Stimulated activated effector memory CD8-positive, alpha-beta T cell treated with anti-CD3 and anti-CD28 coated beads, Interleukin-12 subunit alpha, Interleukin-12 subunit beta, amount 100 ng/mL, for 72 hours (primary cell): ENCODE results near the gene AAK1.
"Not testable (repeated sequence)": the region's sequence is repeated elsewhere in the genome, so short reads cannot be mapped to it uniquely, and the experiment has no call there.

Experiments
- ATAC-seq: fragments of 150-1000 bp; cut with Tn5 transposase; 2 replicates; pipeline ENCODE4 v1.10.0; 2021
- DNase-seq, 2 donors: peaks; one replicate each; pipeline ENCODE4 v3.0.0; 2021 to 2022; ENCODE audit warnings: low spot score in 2 of 2
- H3K27ac Mint-ChIP-seq: one replicate; pipeline ENCODE4 v1.8.0; 2022; ENCODE audit warnings: mild to moderate bottlenecking, mixed read lengths
- H3K36me3 Mint-ChIP-seq: one replicate; pipeline ENCODE4 v1.8.0; 2022; ENCODE audit warnings: mild to moderate bottlenecking, mixed read lengths
- H3K4me1 Mint-ChIP-seq: one replicate; pipeline ENCODE4 v1.8.0; 2022; ENCODE audit warnings: mixed read lengths
- H3K4me3 Mint-ChIP-seq: one replicate; pipeline ENCODE4 v1.8.0; 2022; ENCODE audit warnings: mild to moderate bottlenecking, mixed read lengths
- H3K9me3 Mint-ChIP-seq: one replicate; pipeline ENCODE4 v1.8.0; 2022; ENCODE audit warnings: mixed read lengths

Gene AAK1

GRCh38 chr2:69566669-69567068 lies 76.9 kb downstream of the AAK1 start:
- Mint-ChIP-seq H3K9me3 (no peaks in the 10 kb centered on the region), H3K4me1 (peaks cover 93% of the 10 kb centered on the region), H3K27ac (peak overlapping the region; percentile 35), H3K36me3 (peaks cover 19% of the 10 kb centered on the region), H3K4me3 (no peak overlapping the region)
- ATAC-seq (peak; percentile 33), DNase-seq (no peak)

GRCh38 chr2:69565431-69565839 lies 78.1 kb downstream of the AAK1 start:
- peak; percentile 57 to 88 for DNase-seq
- Mint-ChIP-seq H3K36me3 (peaks cover 19% of the 10 kb centered on the region), H3K4me3 (no peak overlapping the region), H3K27ac (peak overlapping the region; percentile 73), H3K9me3 (no peaks in the 10 kb centered on the region), H3K4me1 (peaks cover 88% of the 10 kb centered on the region)
- ATAC-seq: peak; percentile 80

- ATAC-seq (no peak), DNase-seq (no peak)
- Mint-ChIP-seq H3K4me1 (peaks cover 88% of the 10 kb centered on the region), H3K36me3 (peaks cover 19% of the 10 kb centered on the region), H3K9me3 (no peaks in the 10 kb centered on the region), H3K4me3 (no peak overlapping the region), H3K27ac (no peak overlapping the region)
These were observed 78.9 kb downstream of the AAK1 start for GRCh38 chr2:69564604-69565003.

GRCh38 chr2:69563021-69563420 lies 80.5 kb downstream of the AAK1 start:
- ATAC-seq: no peak
- no peaks in the 10 kb centered on the region for H3K9me3 Mint-ChIP-seq
- peak overlapping the region; percentile 72 for H3K27ac Mint-ChIP-seq
- no peak overlapping the region for H3K4me3 Mint-ChIP-seq
- H3K36me3 Mint-ChIP-seq: peaks cover 19% of the 10 kb centered on the region
- H3K4me1 Mint-ChIP-seq: peaks cover 84% of the 10 kb centered on the region
- DNase-seq: no peak

- Mint-ChIP-seq H3K9me3 (no peaks in the 10 kb centered on the region), H3K4me3 (no peak overlapping the region), H3K36me3 (peaks cover 29% of the 10 kb centered on the region), H3K4me1 (peaks cover 79% of the 10 kb centered on the region), H3K27ac (no peak overlapping the region)
- DNase-seq: no peak
- no peak for ATAC-seq
These were observed 82.4 kb downstream of the AAK1 start for GRCh38 chr2:69561101-69561500.

GRCh38 chr2:69560147-69560482 lies 83.4 kb downstream of the AAK1 start:
- DNase-seq: no peak
- H3K4me3 Mint-ChIP-seq: no peak overlapping the region
- H3K27ac Mint-ChIP-seq: peak overlapping the region; percentile 16
- peaks cover 76% of the 10 kb centered on the region for H3K4me1 Mint-ChIP-seq
- peak; percentile 34 for ATAC-seq
- no peaks in the 10 kb centered on the region for H3K9me3 Mint-ChIP-seq
- peaks cover 30% of the 10 kb centered on the region for H3K36me3 Mint-ChIP-seq

GRCh38 chr2:69559442-69560146 lies 83.9 kb downstream of the AAK1 start:
- ATAC-seq (peak; percentile 85), DNase-seq (no peak)
- Mint-ChIP-seq H3K4me1 (peaks cover 76% of the 10 kb centered on the region), H3K36me3 (peaks cover 33% of the 10 kb centered on the region), H3K4me3 (no peak overlapping the region), H3K9me3 (no peaks in the 10 kb centered on the region), H3K27ac (peak overlapping the region; percentile 16)

- no peak for DNase-seq
- H3K36me3 Mint-ChIP-seq: peaks cover 46% of the 10 kb centered on the region
- H3K4me1 Mint-ChIP-seq: peaks cover 62% of the 10 kb centered on the region
- H3K9me3 Mint-ChIP-seq: no peaks in the 10 kb centered on the region
- no peak overlapping the region for H3K4me3 Mint-ChIP-seq
- no peak for ATAC-seq
- peak overlapping the region; percentile 15 for H3K27ac Mint-ChIP-seq
These were observed 87.5 kb downstream of the AAK1 start for GRCh38 chr2:69556008-69556407.

- peaks cover 46% of the 10 kb centered on the region for H3K36me3 Mint-ChIP-seq
- DNase-seq (no peak), ATAC-seq (no peak)
These were observed 88.6 kb downstream of the AAK1 start for GRCh38 chr2:69554981-69555380.

GRCh38 chr2:69554568-69554967 lies 89.0 kb downstream of the AAK1 start:
- H3K36me3 Mint-ChIP-seq: peaks cover 46% of the 10 kb centered on the region
- H3K4me1 Mint-ChIP-seq: peaks cover 58% of the 10 kb centered on the region
- DNase-seq: no peak
- no peak overlapping the region for H3K4me3 Mint-ChIP-seq
- no peak for ATAC-seq
- H3K9me3 Mint-ChIP-seq: no peaks in the 10 kb centered on the region
- H3K27ac Mint-ChIP-seq: peak overlapping the region; percentile 13

More at GRCh38 chr2:69554981-69555380, 88.6 kb downstream of the AAK1 start:
- Mint-ChIP-seq H3K4me3 (no peak overlapping the region), H3K27ac (peak overlapping the region; percentile 13), H3K9me3 (no peaks in the 10 kb centered on the region), H3K4me1 (peaks cover 58% of the 10 kb centered on the region)

GRCh38 chr2:69553991-69554390 lies 89.5 kb downstream of the AAK1 start:
- H3K36me3 Mint-ChIP-seq: peaks cover 46% of the 10 kb centered on the region
- DNase-seq (no peak), ATAC-seq (no peak)
- peaks cover 60% of the 10 kb centered on the region for H3K4me1 Mint-ChIP-seq
- H3K9me3 Mint-ChIP-seq: no peaks in the 10 kb centered on the region
- H3K27ac Mint-ChIP-seq: no peak overlapping the region
- no peak overlapping the region for H3K4me3 Mint-ChIP-seq

GRCh38 chr2:69550511-69550910 lies 93.0 kb downstream of the AAK1 start:
- Mint-ChIP-seq H3K36me3 (peaks cover 38% of the 10 kb centered on the region), H3K4me1 (peaks cover 58% of the 10 kb centered on the region)
- DNase-seq, H3K27ac Mint-ChIP-seq, H3K4me3 Mint-ChIP-seq, H3K9me3 Mint-ChIP-seq, ATAC-seq: not testable (repeated sequence)

GRCh38 chr2:69549421-69549820 lies 94.1 kb downstream of the AAK1 start:
- DNase-seq: no peak

GRCh38 chr2:69547984-69548715 lies 95.4 kb downstream of the AAK1 start:
- H3K36me3 Mint-ChIP-seq: peaks cover 37% of the 10 kb centered on the region
- no peaks in the 10 kb centered on the region for H3K9me3 Mint-ChIP-seq
- no peak overlapping the region for H3K27ac Mint-ChIP-seq
- ATAC-seq (no peak), DNase-seq (no peak)
- no peak overlapping the region for H3K4me3 Mint-ChIP-seq
- peaks cover 50% of the 10 kb centered on the region for H3K4me1 Mint-ChIP-seq

More at GRCh38 chr2:69549421-69549820, 94.1 kb downstream of the AAK1 start:
- peaks cover 55% of the 10 kb centered on the region for H3K4me1 Mint-ChIP-seq
- no peak overlapping the region for H3K4me3 Mint-ChIP-seq
- H3K36me3 Mint-ChIP-seq: peaks cover 36% of the 10 kb centered on the region
- no peak for ATAC-seq
- H3K9me3 Mint-ChIP-seq: no peaks in the 10 kb centered on the region
- H3K27ac Mint-ChIP-seq: no peak overlapping the region

GRCh38 chr2:69546646-69547045 lies 96.9 kb downstream of the AAK1 start:
- ATAC-seq: no peak
- DNase-seq: no peak
- no peak overlapping the region for H3K4me3 Mint-ChIP-seq
- no peaks in the 10 kb centered on the region for H3K9me3 Mint-ChIP-seq
- peaks cover 38% of the 10 kb centered on the region for H3K36me3 Mint-ChIP-seq
- peak overlapping the region; percentile 43 for H3K27ac Mint-ChIP-seq
- peaks cover 46% of the 10 kb centered on the region for H3K4me1 Mint-ChIP-seq

GRCh38 chr2:69545477-69545932 lies 98.0 kb downstream of the AAK1 start:
- H3K36me3 Mint-ChIP-seq: peaks cover 49% of the 10 kb centered on the region

More at GRCh38 chr2:69545477-69545932, 98.0 kb downstream of the AAK1 start:
- ATAC-seq (no peak), DNase-seq (no peak)
- no peak overlapping the region for H3K4me3 Mint-ChIP-seq
- no peaks in the 10 kb centered on the region for H3K9me3 Mint-ChIP-seq
- H3K27ac Mint-ChIP-seq: no peak overlapping the region
- H3K4me1 Mint-ChIP-seq: peaks cover 35% of the 10 kb centered on the region
